GM12878 (cell line): ENCODE measurements around the gene TIE1. TPM values are rescaled to one million over a fixed set of nuclear protein-coding genes. Genes with fewer than 3 reads are reported as not detected.

Source experiments
- ATAC-seq: fragments of 200-7000 bp; cut with Tn5 transposase; 3 replicates; pipeline ENCODE4 v1.9.1; 2020; ENCODE audit warnings: mild to moderate bottlenecking, moderate library complexity
- BruUV-seq: library from RNA; stranded (reverse); fragments of 400-500 nt; replicated peaks from 2 replicates; lab custom pipeline; 2021; lab: Mats Ljungman, UMichigan
- CTCF ChIA-PET: fragments of 300-600 bp; sonication (Branson Sonifier 250); formaldehyde crosslinking; extraction: SDS; loops from one replicate; lab custom pipeline; 2021; ENCODE audit warnings: inconsistent platforms; lab: Yijun Ruan, JAX
- POLR2A ChIA-PET: fragments of 350-600 bp; formaldehyde crosslinking; extraction: SDS; loops from one replicate; lab custom pipeline; 2021; ENCODE audit warnings: inconsistent platforms; lab: Charles Lee
- RAD21 ChIA-PET: fragments of 300-600 bp; sonication (Branson Sonifier 250); formaldehyde crosslinking; loops from one replicate; lab custom pipeline; 2023; ENCODE audit warnings: antibody characterized with exemption; ENCODE audit not compliant: unreplicated experiment; lab: Charles Lee
- SMC1A ChIA-PET: fragments of 300-600 bp; sonication (Branson Sonifier 250); formaldehyde crosslinking; loops from one replicate; lab custom pipeline; 2023; ENCODE audit not compliant: unreplicated experiment, uncharacterized antibody; lab: Charles Lee
- DNase-seq: peaks from one replicate; pipeline ENCODE4 v3.0.0-alpha.2; 2011; ENCODE audit warnings: low read depth, low spot score
- FAIRE-seq: peaks from 3 replicates; lab custom pipeline; 2011; peaks lifted over from hg19 to GRCh38; lab: Jason Lieb, UNC
- H2AFZ ChIP-seq: 2 replicates; pipeline ENCODE4 v1.6.0; 2011; ENCODE audit warnings: low read depth, low read length, control low read depth; ENCODE audit not compliant: control insufficient read depth
- H3K27ac ChIP-seq: 2 replicates; pipeline ENCODE4 v1.5.1; 2011; ENCODE audit warnings: control low read depth; ENCODE audit not compliant: control insufficient read depth, insufficient read depth
- H3K27me3 ChIP-seq, 2 experiments: replicated peaks in 1 of 2; 2 replicates each; pipeline versions ENCODE4 v1.6.0 to v1.6.1; 2011; ENCODE audit warnings: low read length in 1 of 2; ENCODE audit not compliant: control insufficient read depth in 2 of 2, insufficient read depth in 2 of 2
- H3K36me3 ChIP-seq, 2 experiments: 2 replicates each; pipeline ENCODE4 v1.5.1; 2011; ENCODE audit warnings: low read length in 1 of 2; ENCODE audit not compliant: control insufficient read depth in 2 of 2, insufficient read depth in 2 of 2
- H3K4me1 ChIP-seq: 2 replicates; pipeline ENCODE4 v1.6.1; 2011; ENCODE audit warnings: mild to moderate bottlenecking, low read length, moderate library complexity, mixed read lengths; ENCODE audit not compliant: control insufficient read depth, insufficient read depth
- H3K4me2 ChIP-seq: 2 replicates; pipeline ENCODE4 v1.6.0; 2011; ENCODE audit warnings: control low read depth; ENCODE audit not compliant: control insufficient read depth, insufficient read depth
- H3K4me3 ChIP-seq: fragments of 200-600 bp; sonication (generic); 2 replicates; pipeline ENCODE4 v1.5.1; 2016
- H3K79me2 ChIP-seq: 2 replicates; pipeline ENCODE4 v1.6.0; 2011; ENCODE audit warnings: low read length; ENCODE audit not compliant: control insufficient read depth, insufficient read depth
- H3K9ac ChIP-seq: 2 replicates; pipeline ENCODE4 v1.8.0; 2011; ENCODE audit warnings: low read length, control low read depth, mixed read lengths; ENCODE audit not compliant: control insufficient read depth, insufficient read depth
- H3K9me3 ChIP-seq: replicated peaks from 3 replicates; pipeline ENCODE4 v1.5.1; 2011; ENCODE audit warnings: mild to moderate bottlenecking, low read length; ENCODE audit not compliant: control insufficient read depth, insufficient read depth
- H4K20me1 ChIP-seq: 2 replicates; pipeline ENCODE4 v1.6.0; 2011; ENCODE audit not compliant: control insufficient read depth, insufficient read depth
- BCL11A ChIP-seq: IDR thresholded peaks from 2 replicates; pipeline ENCODE4 v1.6.1; 2011; ENCODE audit warnings: low read depth, low read length
- CBX5 ChIP-seq: sonication (generic); IDR thresholded peaks from 2 replicates; pipeline ENCODE4 v1.6.1; 2016; ENCODE audit warnings: low read depth, moderate library complexity, mild to moderate bottlenecking, inconsistent platforms
- E4F1 ChIP-seq: fragments of 450-650 bp; IDR thresholded peaks from 2 replicates; pipeline ENCODE4 v1.6.1; 2018; ENCODE audit warnings: borderline replicate concordance, mild to moderate bottlenecking; ENCODE audit not compliant: partially characterized antibody
- HDAC2 ChIP-seq: fragments of 200-600 bp; sonication (generic); IDR thresholded peaks from 2 replicates; pipeline ENCODE4 v1.6.1; 2017
- LARP7 ChIP-seq: fragments of 450-650 bp; IDR thresholded peaks from 2 replicates; pipeline ENCODE4 v1.6.1; 2017; ENCODE audit warnings: mild to moderate bottlenecking
- MTA3 ChIP-seq: IDR thresholded peaks from 2 replicates; pipeline ENCODE4 v1.6.1; 2012; ENCODE audit warnings: low read length, inconsistent platforms, borderline replicate concordance
- NR2C2 ChIP-seq: IDR thresholded peaks from 2 replicates; pipeline ENCODE4 v1.6.1; 2011; ENCODE audit warnings: borderline replicate concordance, low read depth; ENCODE audit not compliant: control insufficient read depth, insufficient read length
- PAX5 ChIP-seq: IDR thresholded peaks from 2 replicates; pipeline ENCODE4 v1.6.1; 2011; ENCODE audit warnings: low read depth, low read length, borderline replicate concordance
- RCOR1 ChIP-seq: conservative IDR thresholded peaks from 2 replicates; pipeline ENCODE4 v1.6.1; 2012; ENCODE audit warnings: low read depth, low read length, improper control_type of control experiment
- SIX5 ChIP-seq: IDR thresholded peaks from 2 replicates; pipeline ENCODE4 v1.6.1; 2011; ENCODE audit warnings: mild to moderate bottlenecking, low read depth, low read length, moderate library complexity; ENCODE audit not compliant: severe bottlenecking
- TAF1 ChIP-seq: IDR thresholded peaks from 2 replicates; pipeline ENCODE4 v1.6.1; 2011; ENCODE audit warnings: mild to moderate bottlenecking, low read depth, low read length, borderline replicate concordance
- TCF7 ChIP-seq: IDR thresholded peaks from 2 replicates; pipeline ENCODE4 v1.6.1; 2014; ENCODE audit warnings: antibody characterized with exemption, borderline replicate concordance
- ZBTB11 ChIP-seq: fragments of 450-650 bp; formaldehyde crosslinking; IDR thresholded peaks from 2 replicates; pipeline ENCODE4 v1.5.0; 2022; ENCODE audit warnings: mild to moderate bottlenecking, missing genetic modification characterization
- ZNF384 ChIP-seq: IDR thresholded peaks from 2 replicates; pipeline ENCODE4 v1.6.1; 2012; ENCODE audit warnings: low read depth, mild to moderate bottlenecking, low read length, improper control_type of control experiment, borderline replicate concordance
- ZZZ3 ChIP-seq: IDR thresholded peaks from 2 replicates; pipeline ENCODE4 v1.6.1; 2011; ENCODE audit warnings: low read depth; ENCODE audit not compliant: control insufficient read depth, insufficient read length
- WGBS: methylation state at CpG from one replicate; pipeline ENCODE4 v1.1.6; 2016; ENCODE audit warnings: low lambda C conversion rate; ENCODE audit not compliant: insufficient replicate concordance, insufficient coverage; ENCODE audit errors: missing lambda C conversion rate; 5-methylcytosine and 5-hydroxymethylcytosine counted together
- in situ Hi-C: fragments of 300-500 bp; cut with MboI; formaldehyde crosslinking; loops from 9 replicates; pipeline ENCODE4 v1.14.3; 2018; ENCODE audit warnings: mixed read lengths
- intact Hi-C: fragments of 100-400 bp; cut with micrococcal nuclease; formaldehyde crosslinking; loops from one replicate; pipeline ENCODE4 v1.14.2; 2022; ENCODE audit not compliant: unreplicated experiment
- polyA plus RNA-seq, 11 experiments: library from polyadenylated mRNA; depleted of rRNA in 4 of 11; unstranded in 6 of 11; stranded (reverse) in 5 of 11; fragments of >200 nt; fragmentation: Nextera tagmentation in 4 of 11; fragmentation: Illumina TruSeq in 1 of 11; extraction: Ambion mirVana in 4 of 11; extraction: Trizol in 1 of 11; gene quantifications; 1 replicate in 1 of 11; 2 replicates in 10 of 11; pipeline versions ENCODE4 v1.2.1 to v1.2.3, GENCODE V29; 2011 to 2016; ENCODE audit warnings: inconsistent platforms in 2 of 11, missing spikeins in 2 of 11, low read depth in 1 of 11
- total RNA-seq, 4 experiments: library from RNA; depleted of rRNA in 3 of 4; stranded (reverse); fragments of >200 nt in 3 of 4; fragmentation: Illumina TruSeq in 1 of 4; extraction: Trizol in 1 of 4; gene quantifications; 2 replicates each; pipeline versions ENCODE4 v1.2.1 to v1.2.3, GENCODE V29; 2013 to 2021
- TF ChIP-seq, protein P1 (sequence below): IDR thresholded peaks from 2 replicates; pipeline ENCODE4 v1.6.1; 2011; ENCODE audit warnings: mild to moderate bottlenecking, low read depth, low read length, moderate library complexity; ENCODE audit not compliant: insufficient replicate concordance

Gene TIE1
- total and polyA plus RNA-seq, 10 of the 15 experiments (the other 5 are each of a cell fraction or from before 2014, with no cell fraction given) = 0.26 to 3.9 (median 1.3) TPM

GRCh38 chr1:43280692-43281091 is 20.1 kb upstream of the TIE1 start:
- H3K4me3 ChIP-seq = no peak overlapping the region
- WGBS = 0% methylated on average over 2 of the region's 2 CpGs
- CTCF ChIA-PET = interaction anchor here (1.1 kb wide), 1 partner anchor 13 kb away, joined by 3 read pairs; no protein-coding TSS in a partner anchor
- H3K4me1 ChIP-seq = no peaks in the 10 kb centered on the region
- TF ChIP-seq SIX5 (no peak), ZZZ3 (no peak), ZBTB11 (CRISPR knock-in tag) (no peak), E4F1 (no peak), TCF7 (no peak), LARP7 (no peak), PAX5 (no peak), RCOR1 (no peak), TAF1 (no peak), HDAC2 (no peak), BCL11A (no peak), NR2C2 (no peak), CBX5 (no peak), ZNF384 (no peak), MTA3 (no peak)
- TF ChIP-seq, protein P1, sequence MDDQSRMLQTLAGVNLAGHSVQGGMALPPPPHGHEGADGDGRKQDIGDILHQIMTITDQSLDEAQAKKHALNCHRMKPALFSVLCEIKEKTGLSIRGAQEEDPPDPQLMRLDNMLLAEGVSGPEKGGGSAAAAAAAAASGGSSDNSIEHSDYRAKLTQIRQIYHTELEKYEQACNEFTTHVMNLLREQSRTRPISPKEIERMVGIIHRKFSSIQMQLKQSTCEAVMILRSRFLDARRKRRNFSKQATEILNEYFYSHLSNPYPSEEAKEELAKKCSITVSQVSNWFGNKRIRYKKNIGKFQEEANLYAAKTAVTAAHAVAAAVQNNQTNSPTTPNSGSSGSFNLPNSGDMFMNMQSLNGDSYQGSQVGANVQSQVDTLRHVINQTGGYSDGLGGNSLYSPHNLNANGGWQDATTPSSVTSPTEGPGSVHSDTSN = no peak
- BruUV-seq = no TSS peak
- in situ Hi-C loops = no loop called here
- no peak overlapping the region for H3K9ac ChIP-seq
- H3K27me3 ChIP-seq = no peaks in the 10 kb centered on the region; a peak in 2 of 4 replicates
- no peaks in the 10 kb centered on the region for H4K20me1 ChIP-seq
- no peak overlapping the region for H3K4me2 ChIP-seq
- intact Hi-C loops = no loop called here
- H3K36me3 ChIP-seq = no peaks in the 10 kb centered on the region
- no peak for FAIRE-seq
- no peak overlapping the region for H3K27ac ChIP-seq
- RAD21 ChIA-PET = interaction anchor here (0.6 to 1.7 kb wide), 2 partner anchors 14 kb away, joined by 5 read pairs; no protein-coding TSS in a partner anchor
- POLR2A ChIA-PET = no interaction called here
- no peak for ATAC-seq
- no peak overlapping the region for H2AFZ ChIP-seq
- no peaks in the 10 kb centered on the region for H3K9me3 ChIP-seq
- H3K79me2 ChIP-seq = no peaks in the 10 kb centered on the region
- SMC1A ChIA-PET = interaction anchor here (0.9 to 2.1 kb wide), 3 partner anchors 14 to 173 kb away, joined by 3 to 4 read pairs (median 3); partner anchors contain the start of gene HYI
- no peak for DNase-seq
